WTC11 (cell line): ENCODE results near the gene BOC. TPM values are rescaled to one million over a fixed set of nuclear protein-coding genes. Genes with fewer than 3 reads are reported as not detected.

Experiments used
- ATAC-seq: fragments of 200-7000 bp; cut with Tn5 transposase; 2 replicates; pipeline ENCODE4 v1.10.0; 2021; ENCODE audit warnings: mild to moderate bottlenecking, moderate library complexity
- CTCF ChIA-PET: fragments of 300-600 bp; sonication (Branson Sonifier 250); formaldehyde crosslinking; loops from one replicate; lab custom pipeline; 2021; ENCODE audit warnings: antibody characterized with exemption; lab: Charles Lee
- POLR2A ChIA-PET: fragments of 350-600 bp; sonication (Branson Sonifier 250); formaldehyde crosslinking; loops from one replicate; lab custom pipeline; 2021; ENCODE audit warnings: antibody characterized with exemption; lab: Charles Lee
- DNase-seq: peaks from one replicate; pipeline ENCODE4 v3.0.0; 2021; ENCODE audit warnings: low spot score
- H3K27ac Mint-ChIP-seq: 2 replicates; pipeline ENCODE4 v1.8.0; 2021; ENCODE audit warnings: mixed read lengths
- H3K27me3 Mint-ChIP-seq: 2 replicates; pipeline ENCODE4 v1.8.0; 2021; ENCODE audit warnings: low read depth, mild to moderate bottlenecking, moderate library complexity, mixed read lengths
- H3K36me3 Mint-ChIP-seq: 2 replicates; pipeline ENCODE4 v1.8.0; 2021; ENCODE audit warnings: mixed read lengths
- H3K4me1 Mint-ChIP-seq: 2 replicates; pipeline ENCODE4 v1.8.0; 2022; ENCODE audit warnings: mixed read lengths
- H3K4me3 Mint-ChIP-seq: 2 replicates; pipeline ENCODE4 v1.8.0; 2021; ENCODE audit warnings: mild to moderate bottlenecking, moderate library complexity, mixed read lengths
- H3K9me3 Mint-ChIP-seq: 2 replicates; pipeline ENCODE4 v1.8.0; 2021; ENCODE audit warnings: mixed read lengths
- ATF1 ChIP-seq: sonication (generic); formaldehyde crosslinking; IDR thresholded peaks from 2 replicates; pipeline ENCODE4 v1.8.1; 2023; ENCODE audit warnings: mild to moderate bottlenecking, moderate library complexity, missing genetic modification reagents
- CREB1 ChIP-seq: sonication (generic); formaldehyde crosslinking; IDR thresholded peaks from 2 replicates; pipeline ENCODE4 v1.8.0; 2023; ENCODE audit warnings: mild to moderate bottlenecking, missing genetic modification reagents
- CREM ChIP-seq: sonication (generic); formaldehyde crosslinking; IDR thresholded peaks from 2 replicates; pipeline ENCODE4 v1.8.1; 2022; ENCODE audit warnings: mild to moderate bottlenecking, missing genetic modification reagents, moderate library complexity
- ETV6 ChIP-seq: sonication (generic); formaldehyde crosslinking; IDR thresholded peaks from 2 replicates; pipeline ENCODE4 v1.8.1; 2022; ENCODE audit warnings: mild to moderate bottlenecking, missing genetic modification reagents
- MYBL2 ChIP-seq: sonication (generic); formaldehyde crosslinking; IDR thresholded peaks from 2 replicates; pipeline ENCODE4 v1.8.1; 2023; ENCODE audit warnings: mild to moderate bottlenecking, moderate library complexity, missing genetic modification reagents
- NR3C1 ChIP-seq: sonication (generic); formaldehyde crosslinking; conservative IDR thresholded peaks from 2 replicates; pipeline ENCODE4 v1.8.1; 2023; ENCODE audit warnings: low read depth, mild to moderate bottlenecking, missing genetic modification reagents
- RORB ChIP-seq: fragments of 250-450 bp; sonication (Bioruptor Pico); IDR thresholded peaks from 2 replicates; pipeline ENCODE4 v1.9.0; 2021; ENCODE audit warnings: mild to moderate bottlenecking
- SMAD3 ChIP-seq: sonication (generic); formaldehyde crosslinking; IDR thresholded peaks from 2 replicates; pipeline ENCODE4 v1.8.0; 2022; ENCODE audit warnings: missing genetic modification reagents, mild to moderate bottlenecking, borderline replicate concordance
- ZNF121 ChIP-seq: sonication (generic); formaldehyde crosslinking; IDR thresholded peaks from 2 replicates; pipeline ENCODE4 v1.8.0; 2023; ENCODE audit warnings: missing genetic modification reagents
- ZNF138 ChIP-seq: sonication (generic); formaldehyde crosslinking; conservative IDR thresholded peaks from 2 replicates; pipeline ENCODE4 v1.8.1; 2022; ENCODE audit warnings: mild to moderate bottlenecking, moderate library complexity, missing genetic modification reagents
- ZNF317 ChIP-seq: sonication (generic); formaldehyde crosslinking; IDR thresholded peaks from 2 replicates; pipeline ENCODE4 v1.8.1; 2023; ENCODE audit warnings: low read depth, mild to moderate bottlenecking, moderate library complexity, missing genetic modification reagents, borderline replicate concordance
- total RNA-seq: library from RNA; stranded (reverse); gene quantifications from 3 replicates; pipeline ENCODE4 v1.2.3, GENCODE V29; 2021
- TF ChIP-seq, protein P1 (sequence below): sonication (generic); formaldehyde crosslinking; IDR thresholded peaks from 2 replicates; pipeline ENCODE4 v1.8.1; 2023; ENCODE audit warnings: mild to moderate bottlenecking, missing genetic modification reagents, borderline replicate concordance
- TF ChIP-seq, protein P2 (sequence below): sonication (generic); formaldehyde crosslinking; IDR thresholded peaks from 2 replicates; pipeline ENCODE4 v1.8.0; 2023; ENCODE audit warnings: mild to moderate bottlenecking, missing genetic modification reagents
- TF ChIP-seq, protein P3 (sequence below): fragments of 200-600 bp; IDR thresholded peaks from 2 replicates; pipeline ENCODE4 v1.8.0; 2022; ENCODE audit warnings: antibody characterized with exemption
- TF ChIP-seq, protein P4 (sequence below): sonication (generic); formaldehyde crosslinking; IDR thresholded peaks from 2 replicates; pipeline ENCODE4 v1.8.0; 2023; ENCODE audit warnings: missing genetic modification reagents, mild to moderate bottlenecking, borderline replicate concordance
- TF ChIP-seq, protein P5 (sequence below): sonication (generic); formaldehyde crosslinking; IDR thresholded peaks from 2 replicates; pipeline ENCODE4 v1.8.0; 2022; ENCODE audit warnings: mild to moderate bottlenecking, missing genetic modification reagents
- TF ChIP-seq, protein P6 (sequence below): sonication (generic); formaldehyde crosslinking; IDR thresholded peaks from 2 replicates; pipeline ENCODE4 v1.8.1; 2022; ENCODE audit warnings: mild to moderate bottlenecking, moderate library complexity, missing genetic modification reagents
- TF ChIP-seq, protein P7 (sequence below): sonication (generic); formaldehyde crosslinking; conservative IDR thresholded peaks from 2 replicates; pipeline ENCODE4 v1.8.1; 2022; ENCODE audit warnings: mild to moderate bottlenecking, missing genetic modification reagents

Gene BOC
- total RNA-seq, 1 experiment from 2014 or later, result 8.0 TPM

DNA sequence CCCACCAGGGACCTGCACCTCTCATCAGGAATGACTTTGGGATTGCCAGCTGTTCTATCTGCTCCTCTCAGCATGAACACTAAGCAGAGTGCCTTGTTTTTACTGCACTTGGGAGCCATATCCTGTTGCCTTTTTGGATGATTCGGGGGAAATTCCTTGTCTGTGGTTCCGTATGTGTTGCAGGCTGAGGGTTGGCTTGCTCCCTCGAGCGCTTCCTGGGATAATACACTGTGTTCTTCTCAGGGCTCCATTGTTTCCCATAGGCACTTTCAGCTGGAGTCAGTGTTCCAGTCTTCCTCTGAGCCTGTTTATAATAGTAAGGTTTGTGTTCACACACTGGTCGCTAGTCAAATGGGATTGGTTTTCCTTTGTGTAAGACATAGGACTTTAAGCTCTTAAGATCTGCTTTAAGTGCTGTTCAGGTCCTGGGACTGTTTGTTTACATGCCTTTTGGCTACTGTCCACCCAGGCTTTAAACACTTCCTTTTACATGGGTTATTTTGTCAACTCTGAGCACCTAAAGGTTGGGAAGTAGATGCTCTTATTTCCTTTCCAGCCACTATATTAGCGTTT is 23.4 kb downstream of the BOC start:
- H3K27ac Mint-ChIP-seq, result no peak overlapping the region

More for the DNA sequence above, 23.4 kb downstream of the BOC start:
- ChIA-PET CTCF (interaction anchor here (1.2 to 1.4 kb wide), 2 partner anchors 30 to 54 kb away, joined by 3 to 5 read pairs; no protein-coding TSS in a partner anchor), POLR2A (no interaction called here)
- Mint-ChIP-seq H3K4me1 (peaks cover 11% of the 10 kb centered on the region), H3K9me3 (no peaks in the 10 kb centered on the region), H3K4me3 (no peak overlapping the region), H3K27me3 (no peaks in the 10 kb centered on the region), H3K36me3 (no peaks in the 10 kb centered on the region)
- ATAC-seq (no peak; the same call in 1 of the 2 replicates), DNase-seq (no peak)
- TF ChIP-seq ZNF121 (CRISPR knock-in tag) (no peak), RORB (CRISPR knock-in tag) (no peak), MYBL2 (no peak), CREB1 (CRISPR knock-in tag) (no peak), SMAD3 (CRISPR knock-in tag) (no peak), CREM (CRISPR knock-in tag) (no peak), NR3C1 (no peak), ZNF317 (no peak), ETV6 (CRISPR knock-in tag) (no peak), ATF1 (CRISPR knock-in tag) (no peak), ZNF138 (CRISPR knock-in tag) (no peak)
- TF ChIP-seq, protein P1, sequence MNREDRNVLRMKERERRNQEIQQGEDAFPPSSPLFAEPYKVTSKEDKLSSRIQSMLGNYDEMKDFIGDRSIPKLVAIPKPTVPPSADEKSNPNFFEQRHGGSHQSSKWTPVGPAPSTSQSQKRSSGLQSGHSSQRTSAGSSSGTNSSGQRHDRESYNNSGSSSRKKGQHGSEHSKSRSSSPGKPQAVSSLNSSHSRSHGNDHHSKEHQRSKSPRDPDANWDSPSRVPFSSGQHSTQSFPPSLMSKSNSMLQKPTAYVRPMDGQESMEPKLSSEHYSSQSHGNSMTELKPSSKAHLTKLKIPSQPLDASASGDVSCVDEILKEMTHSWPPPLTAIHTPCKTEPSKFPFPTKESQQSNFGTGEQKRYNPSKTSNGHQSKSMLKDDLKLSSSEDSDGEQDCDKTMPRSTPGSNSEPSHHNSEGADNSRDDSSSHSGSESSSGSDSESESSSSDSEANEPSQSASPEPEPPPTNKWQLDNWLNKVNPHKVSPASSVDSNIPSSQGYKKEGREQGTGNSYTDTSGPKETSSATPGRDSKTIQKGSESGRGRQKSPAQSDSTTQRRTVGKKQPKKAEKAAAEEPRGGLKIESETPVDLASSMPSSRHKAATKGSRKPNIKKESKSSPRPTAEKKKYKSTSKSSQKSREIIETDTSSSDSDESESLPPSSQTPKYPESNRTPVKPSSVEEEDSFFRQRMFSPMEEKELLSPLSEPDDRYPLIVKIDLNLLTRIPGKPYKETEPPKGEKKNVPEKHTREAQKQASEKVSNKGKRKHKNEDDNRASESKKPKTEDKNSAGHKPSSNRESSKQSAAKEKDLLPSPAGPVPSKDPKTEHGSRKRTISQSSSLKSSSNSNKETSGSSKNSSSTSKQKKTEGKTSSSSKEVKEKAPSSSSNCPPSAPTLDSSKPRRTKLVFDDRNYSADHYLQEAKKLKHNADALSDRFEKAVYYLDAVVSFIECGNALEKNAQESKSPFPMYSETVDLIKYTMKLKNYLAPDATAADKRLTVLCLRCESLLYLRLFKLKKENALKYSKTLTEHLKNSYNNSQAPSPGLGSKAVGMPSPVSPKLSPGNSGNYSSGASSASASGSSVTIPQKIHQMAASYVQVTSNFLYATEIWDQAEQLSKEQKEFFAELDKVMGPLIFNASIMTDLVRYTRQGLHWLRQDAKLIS (CRISPR knock-in tag), result no peak
- TF ChIP-seq, protein P2, sequence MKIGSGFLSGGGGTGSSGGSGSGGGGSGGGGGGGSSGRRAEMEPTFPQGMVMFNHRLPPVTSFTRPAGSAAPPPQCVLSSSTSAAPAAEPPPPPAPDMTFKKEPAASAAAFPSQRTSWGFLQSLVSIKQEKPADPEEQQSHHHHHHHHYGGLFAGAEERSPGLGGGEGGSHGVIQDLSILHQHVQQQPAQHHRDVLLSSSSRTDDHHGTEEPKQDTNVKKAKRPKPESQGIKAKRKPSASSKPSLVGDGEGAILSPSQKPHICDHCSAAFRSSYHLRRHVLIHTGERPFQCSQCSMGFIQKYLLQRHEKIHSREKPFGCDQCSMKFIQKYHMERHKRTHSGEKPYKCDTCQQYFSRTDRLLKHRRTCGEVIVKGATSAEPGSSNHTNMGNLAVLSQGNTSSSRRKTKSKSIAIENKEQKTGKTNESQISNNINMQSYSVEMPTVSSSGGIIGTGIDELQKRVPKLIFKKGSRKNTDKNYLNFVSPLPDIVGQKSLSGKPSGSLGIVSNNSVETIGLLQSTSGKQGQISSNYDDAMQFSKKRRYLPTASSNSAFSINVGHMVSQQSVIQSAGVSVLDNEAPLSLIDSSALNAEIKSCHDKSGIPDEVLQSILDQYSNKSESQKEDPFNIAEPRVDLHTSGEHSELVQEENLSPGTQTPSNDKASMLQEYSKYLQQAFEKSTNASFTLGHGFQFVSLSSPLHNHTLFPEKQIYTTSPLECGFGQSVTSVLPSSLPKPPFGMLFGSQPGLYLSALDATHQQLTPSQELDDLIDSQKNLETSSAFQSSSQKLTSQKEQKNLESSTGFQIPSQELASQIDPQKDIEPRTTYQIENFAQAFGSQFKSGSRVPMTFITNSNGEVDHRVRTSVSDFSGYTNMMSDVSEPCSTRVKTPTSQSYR (CRISPR knock-in tag), result no peak
- TF ChIP-seq, protein P3, sequence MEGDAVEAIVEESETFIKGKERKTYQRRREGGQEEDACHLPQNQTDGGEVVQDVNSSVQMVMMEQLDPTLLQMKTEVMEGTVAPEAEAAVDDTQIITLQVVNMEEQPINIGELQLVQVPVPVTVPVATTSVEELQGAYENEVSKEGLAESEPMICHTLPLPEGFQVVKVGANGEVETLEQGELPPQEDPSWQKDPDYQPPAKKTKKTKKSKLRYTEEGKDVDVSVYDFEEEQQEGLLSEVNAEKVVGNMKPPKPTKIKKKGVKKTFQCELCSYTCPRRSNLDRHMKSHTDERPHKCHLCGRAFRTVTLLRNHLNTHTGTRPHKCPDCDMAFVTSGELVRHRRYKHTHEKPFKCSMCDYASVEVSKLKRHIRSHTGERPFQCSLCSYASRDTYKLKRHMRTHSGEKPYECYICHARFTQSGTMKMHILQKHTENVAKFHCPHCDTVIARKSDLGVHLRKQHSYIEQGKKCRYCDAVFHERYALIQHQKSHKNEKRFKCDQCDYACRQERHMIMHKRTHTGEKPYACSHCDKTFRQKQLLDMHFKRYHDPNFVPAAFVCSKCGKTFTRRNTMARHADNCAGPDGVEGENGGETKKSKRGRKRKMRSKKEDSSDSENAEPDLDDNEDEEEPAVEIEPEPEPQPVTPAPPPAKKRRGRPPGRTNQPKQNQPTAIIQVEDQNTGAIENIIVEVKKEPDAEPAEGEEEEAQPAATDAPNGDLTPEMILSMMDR, result no peak
- TF ChIP-seq, protein P4, sequence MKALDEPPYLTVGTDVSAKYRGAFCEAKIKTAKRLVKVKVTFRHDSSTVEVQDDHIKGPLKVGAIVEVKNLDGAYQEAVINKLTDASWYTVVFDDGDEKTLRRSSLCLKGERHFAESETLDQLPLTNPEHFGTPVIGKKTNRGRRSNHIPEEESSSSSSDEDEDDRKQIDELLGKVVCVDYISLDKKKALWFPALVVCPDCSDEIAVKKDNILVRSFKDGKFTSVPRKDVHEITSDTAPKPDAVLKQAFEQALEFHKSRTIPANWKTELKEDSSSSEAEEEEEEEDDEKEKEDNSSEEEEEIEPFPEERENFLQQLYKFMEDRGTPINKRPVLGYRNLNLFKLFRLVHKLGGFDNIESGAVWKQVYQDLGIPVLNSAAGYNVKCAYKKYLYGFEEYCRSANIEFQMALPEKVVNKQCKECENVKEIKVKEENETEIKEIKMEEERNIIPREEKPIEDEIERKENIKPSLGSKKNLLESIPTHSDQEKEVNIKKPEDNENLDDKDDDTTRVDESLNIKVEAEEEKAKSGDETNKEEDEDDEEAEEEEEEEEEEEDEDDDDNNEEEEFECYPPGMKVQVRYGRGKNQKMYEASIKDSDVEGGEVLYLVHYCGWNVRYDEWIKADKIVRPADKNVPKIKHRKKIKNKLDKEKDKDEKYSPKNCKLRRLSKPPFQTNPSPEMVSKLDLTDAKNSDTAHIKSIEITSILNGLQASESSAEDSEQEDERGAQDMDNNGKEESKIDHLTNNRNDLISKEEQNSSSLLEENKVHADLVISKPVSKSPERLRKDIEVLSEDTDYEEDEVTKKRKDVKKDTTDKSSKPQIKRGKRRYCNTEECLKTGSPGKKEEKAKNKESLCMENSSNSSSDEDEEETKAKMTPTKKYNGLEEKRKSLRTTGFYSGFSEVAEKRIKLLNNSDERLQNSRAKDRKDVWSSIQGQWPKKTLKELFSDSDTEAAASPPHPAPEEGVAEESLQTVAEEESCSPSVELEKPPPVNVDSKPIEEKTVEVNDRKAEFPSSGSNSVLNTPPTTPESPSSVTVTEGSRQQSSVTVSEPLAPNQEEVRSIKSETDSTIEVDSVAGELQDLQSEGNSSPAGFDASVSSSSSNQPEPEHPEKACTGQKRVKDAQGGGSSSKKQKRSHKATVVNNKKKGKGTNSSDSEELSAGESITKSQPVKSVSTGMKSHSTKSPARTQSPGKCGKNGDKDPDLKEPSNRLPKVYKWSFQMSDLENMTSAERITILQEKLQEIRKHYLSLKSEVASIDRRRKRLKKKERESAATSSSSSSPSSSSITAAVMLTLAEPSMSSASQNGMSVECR (CRISPR knock-in tag), result no peak
- TF ChIP-seq, protein P5, sequence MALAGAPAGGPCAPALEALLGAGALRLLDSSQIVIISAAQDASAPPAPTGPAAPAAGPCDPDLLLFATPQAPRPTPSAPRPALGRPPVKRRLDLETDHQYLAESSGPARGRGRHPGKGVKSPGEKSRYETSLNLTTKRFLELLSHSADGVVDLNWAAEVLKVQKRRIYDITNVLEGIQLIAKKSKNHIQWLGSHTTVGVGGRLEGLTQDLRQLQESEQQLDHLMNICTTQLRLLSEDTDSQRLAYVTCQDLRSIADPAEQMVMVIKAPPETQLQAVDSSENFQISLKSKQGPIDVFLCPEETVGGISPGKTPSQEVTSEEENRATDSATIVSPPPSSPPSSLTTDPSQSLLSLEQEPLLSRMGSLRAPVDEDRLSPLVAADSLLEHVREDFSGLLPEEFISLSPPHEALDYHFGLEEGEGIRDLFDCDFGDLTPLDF (CRISPR knock-in tag), result no peak
- TF ChIP-seq, protein P6, sequence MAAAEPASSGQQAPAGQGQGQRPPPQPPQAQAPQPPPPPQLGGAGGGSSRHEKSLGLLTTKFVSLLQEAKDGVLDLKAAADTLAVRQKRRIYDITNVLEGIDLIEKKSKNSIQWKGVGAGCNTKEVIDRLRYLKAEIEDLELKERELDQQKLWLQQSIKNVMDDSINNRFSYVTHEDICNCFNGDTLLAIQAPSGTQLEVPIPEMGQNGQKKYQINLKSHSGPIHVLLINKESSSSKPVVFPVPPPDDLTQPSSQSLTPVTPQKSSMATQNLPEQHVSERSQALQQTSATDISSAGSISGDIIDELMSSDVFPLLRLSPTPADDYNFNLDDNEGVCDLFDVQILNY, result no peak
- TF ChIP-seq, protein P7, sequence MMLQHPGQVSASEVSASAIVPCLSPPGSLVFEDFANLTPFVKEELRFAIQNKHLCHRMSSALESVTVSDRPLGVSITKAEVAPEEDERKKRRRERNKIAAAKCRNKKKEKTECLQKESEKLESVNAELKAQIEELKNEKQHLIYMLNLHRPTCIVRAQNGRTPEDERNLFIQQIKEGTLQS, result no peak
